HCT116 (cell line): ENCODE results near the gene DDX56. TPM values are rescaled to one million over a fixed set of nuclear protein-coding genes. Genes with fewer than 3 reads are reported as not detected.

Source experiments
- ATAC-seq: fragments of 200-7000 bp; cut with Tn5 transposase; 2 replicates; pipeline ENCODE4 v1.9.1; 2020; ENCODE audit warnings: mild to moderate bottlenecking, moderate library complexity
- BruUV-seq: library from RNA; stranded (reverse); fragments of 400-500 nt; replicated peaks from 2 replicates; lab custom pipeline; 2021; lab: Mats Ljungman, UMichigan
- CTCF ChIA-PET: fragments of 300-600 bp; sonication (Branson Sonifier 250); formaldehyde crosslinking; loops from one replicate; lab custom pipeline; 2021; ENCODE audit warnings: antibody characterized with exemption; lab: Charles Lee
- POLR2A ChIA-PET: fragments of 300-600, 350-600 bp; sonication (Branson Sonifier 250); formaldehyde crosslinking; loops from one replicate; lab custom pipeline; 2021; ENCODE audit warnings: antibody characterized with exemption; lab: Charles Lee
- RAD21 ChIA-PET, 2 experiments: fragments of 300-600 bp; sonication (Branson Sonifier 250); formaldehyde crosslinking; loops; one replicate each; lab custom pipeline; 2023; ENCODE audit warnings: low total read pairs in 2 of 2; ENCODE audit not compliant: uncharacterized antibody in 2 of 2, unreplicated experiment in 2 of 2, low non-redundant PET in 1 of 2; lab: Charles Lee
- DNase-seq: peaks from one replicate; pipeline ENCODE4 v3.0.0-alpha.2; 2010; ENCODE audit warnings: low read depth, low spot score
- H2AFZ ChIP-seq: fragments of 200-600 bp; shearing (Covaris generic), sonication (generic); 2 replicates; pipeline ENCODE4 v1.6.1; 2017; ENCODE audit warnings: low read depth, mixed run types, mixed read lengths, antibody characterized with exemption, low read length; ENCODE audit not compliant: poor library complexity, severe bottlenecking
- H3K27ac ChIP-seq: 2 replicates; pipeline ENCODE4 v1.5.1; 2012; ENCODE audit warnings: low read depth, low read length
- H3K27me3 ChIP-seq: fragments of 200-600 bp; sonication (generic); 2 replicates; pipeline ENCODE4 v1.6.1; 2016; ENCODE audit warnings: mixed run types, low read length, mixed read lengths; ENCODE audit not compliant: insufficient read depth
- H3K36me3 ChIP-seq, 2 experiments: fragments of 200-500 bp in 1 of 2; fragments of 200-600 bp in 1 of 2; sonication (Bioruptor generic) in 1 of 2; sonication (generic) in 1 of 2; 2 replicates each; pipeline versions ENCODE4 v1.5.1 to v1.6.1; 2014 to 2016; ENCODE audit warnings: low read length in 2 of 2, inconsistent platforms in 1 of 2, mixed read lengths in 1 of 2, mixed run types in 1 of 2; ENCODE audit not compliant: insufficient read depth in 2 of 2, control insufficient read depth in 1 of 2
- H3K4me1 ChIP-seq, 2 experiments: fragments of 200-600 bp in 1 of 2; sonication (generic) in 1 of 2; 2 replicates each; pipeline versions ENCODE4 v1.5.1 to v1.6.1; 2012 to 2017; ENCODE audit warnings: low read length in 2 of 2, inconsistent platforms in 1 of 2, mild to moderate bottlenecking in 1 of 2, mixed read lengths in 1 of 2, mixed run types in 1 of 2, moderate library complexity in 1 of 2; ENCODE audit not compliant: insufficient read depth in 2 of 2, control insufficient read depth in 1 of 2
- H3K4me2 ChIP-seq: fragments of 200-600 bp; sonication (generic); 2 replicates; pipeline ENCODE4 v1.6.1; 2017; ENCODE audit warnings: mixed run types, low read length, mixed read lengths
- H3K4me3 ChIP-seq, 2 experiments: fragments of 200-600 bp in 1 of 2; sonication (generic) in 1 of 2; replicated peaks in 1 of 2; 2 replicates each; pipeline ENCODE4 v1.5.1; 2011 to 2016; ENCODE audit warnings: low read length in 2 of 2, control low read depth in 1 of 2, low read depth in 1 of 2, mild to moderate bottlenecking in 1 of 2, mixed read lengths in 1 of 2, mixed run types in 1 of 2
- H3K79me2 ChIP-seq: fragments of 200-600 bp; sonication (generic); 2 replicates; pipeline ENCODE4 v1.6.1; 2017; ENCODE audit warnings: mild to moderate bottlenecking, mixed run types, low read length, moderate library complexity, mixed read lengths; ENCODE audit not compliant: insufficient read depth
- H3K9ac ChIP-seq: fragments of 200-600 bp; sonication (generic); 2 replicates; pipeline ENCODE4 v1.6.1; 2016; ENCODE audit warnings: low read length, mixed read lengths
- H3K9me2 ChIP-seq: fragments of 200-600 bp; sonication (generic), shearing (Covaris generic); 2 replicates; pipeline ENCODE4 v1.6.1; 2017; ENCODE audit warnings: mixed run types, mild to moderate bottlenecking, moderate library complexity; ENCODE audit not compliant: insufficient read depth
- H3K9me3 ChIP-seq, 2 experiments: fragments of 200-500 bp in 1 of 2; fragments of 200-600 bp in 1 of 2; sonication (Bioruptor generic) in 1 of 2; sonication (generic) in 1 of 2; 2 replicates each; pipeline ENCODE4 v1.6.1; 2014 to 2017; ENCODE audit warnings: low read length in 2 of 2, mixed read lengths in 2 of 2, inconsistent platforms in 1 of 2, low read depth in 1 of 2, mild to moderate bottlenecking in 1 of 2, mixed run types in 1 of 2, moderate library complexity in 1 of 2; ENCODE audit not compliant: control insufficient read depth in 1 of 2, insufficient read depth in 1 of 2
- H4K20me1 ChIP-seq: fragments of 200-600 bp; sonication (generic), shearing (Covaris generic); 2 replicates; pipeline ENCODE4 v1.6.1; 2017; ENCODE audit warnings: mixed run types, mild to moderate bottlenecking, moderate library complexity; ENCODE audit not compliant: insufficient read depth
- CBX3 ChIP-seq: IDR thresholded peaks from 2 replicates; pipeline ENCODE4 v1.6.1; 2012; ENCODE audit warnings: low read depth
- CEBPB ChIP-seq: IDR thresholded peaks from 2 replicates; pipeline ENCODE4 v1.6.1; 2012; ENCODE audit warnings: low read depth
- EZH2 ChIP-seq: fragments of 200-600 bp; sonication (generic); IDR thresholded peaks from 2 replicates; pipeline ENCODE4 v1.6.1; 2017; ENCODE audit warnings: antibody characterized with exemption, mixed run types
- EZH2phosphoT487 ChIP-seq: fragments of 200-600 bp; IDR thresholded peaks from 2 replicates; pipeline ENCODE4 v1.6.1; 2018; ENCODE audit warnings: antibody characterized with exemption, borderline replicate concordance
- FOSL1 ChIP-seq: IDR thresholded peaks from 2 replicates; pipeline ENCODE4 v1.6.1; 2012; ENCODE audit warnings: low read depth
- JUND ChIP-seq: IDR thresholded peaks from 2 replicates; pipeline ENCODE4 v1.6.1; 2012
- RAD21 ChIP-seq: IDR thresholded peaks from 2 replicates; pipeline ENCODE4 v1.6.1; 2012; ENCODE audit warnings: low read depth, mild to moderate bottlenecking
- ZFX ChIP-seq: fragments of 450-650 bp; IDR thresholded peaks from 2 replicates; pipeline ENCODE4 v1.6.1; 2017
- intact Hi-C: fragments of 100-400 bp; cut with micrococcal nuclease; formaldehyde crosslinking; loops from 2 replicates; pipeline ENCODE4 v1.10.0; 2022
- total RNA-seq: library from RNA; stranded (reverse); gene quantifications from one replicate; pipeline ENCODE4 v1.2.1, GENCODE V29; 2021; ENCODE audit not compliant: unreplicated experiment

DDX56 gene
- total RNA-seq, 1 experiment from 2014 or later: 119 TPM

- H3K27ac ChIP-seq: no peak overlapping the region
- DNase-seq (no peak), ATAC-seq (no peak)
- BruUV-seq: no TSS peak
- H4K20me1 ChIP-seq: no peaks in the 10 kb centered on the region
- no peak overlapping the region for H3K4me2 ChIP-seq
- ChIA-PET RAD21 (no interaction called here), CTCF (interaction anchor here (0.8 kb wide), 1 partner anchor 17 kb away, joined by 3 read pairs; no protein-coding TSS in a partner anchor), POLR2A (no interaction called here)
- TF ChIP-seq RAD21 (no peak), EZH2phosphoT487 (no peak), CBX3 (no peak), CEBPB (no peak), JUND (no peak), FOSL1 (no peak), EZH2 (no peak), ZFX (no peak)
- H3K9me2 ChIP-seq: no peaks in the 10 kb centered on the region
- no peak overlapping the region for H3K4me3 ChIP-seq
- no peak overlapping the region for H3K9ac ChIP-seq
- intact Hi-C loops: no loop called here
- H3K36me3 ChIP-seq: no peaks in the 10 kb centered on the region
- no peak overlapping the region for H2AFZ ChIP-seq
- no peaks in the 10 kb centered on the region for H3K4me1 ChIP-seq
- no peaks in the 10 kb centered on the region for H3K9me3 ChIP-seq
- H3K27me3 ChIP-seq: no peaks in the 10 kb centered on the region
- H3K79me2 ChIP-seq: no peaks in the 10 kb centered on the region
These were observed 56.5 kb downstream of the DDX56 start for GRCh38 chr7:44517175-44517574.

Other genes starting within 250 kb of the DDX56 start
- 0.34 TPM for gene CAMK2B, start 248.3 kb downstream of the DDX56 start, total RNA-seq
- gene NUDCD3, start 83.2 kb downstream of the DDX56 start, total RNA-seq: 94.6 TPM
- gene NPC1L1, start 32.6 kb downstream of the DDX56 start, total RNA-seq: 0.15 TPM
- 67.3 TPM for gene TMED4, start 8.3 kb upstream of the DDX56 start, total RNA-seq
- gene OGDH, start 32.7 kb upstream of the DDX56 start, total RNA-seq: 69.1 TPM
- gene ZMIZ2, start 174.9 kb upstream of the DDX56 start, total RNA-seq: 91.3 TPM
- gene PPIA, start 222.8 kb upstream of the DDX56 start, total RNA-seq: 2,836 TPM